H1 (cell line): ENCODE data around the gene LTA. TPM values are rescaled to one million over a fixed set of nuclear protein-coding genes. Genes with fewer than 3 reads are reported as not detected.

Experiments
- RAD21 ChIP-seq, 2 experiments: IDR thresholded peaks in 1 of 2; conservative IDR thresholded peaks in 1 of 2; 2 replicates each; pipeline ENCODE4 v1.6.1; 2011; ENCODE audit warnings: low read depth in 2 of 2, low read length in 2 of 2, improper control_type of control experiment in 1 of 2, inconsistent platforms in 1 of 2, mild to moderate bottlenecking in 1 of 2, moderate library complexity in 1 of 2
- polyA plus RNA-seq, 7 experiments: library from polyadenylated mRNA; depleted of rRNA in 3 of 7; stranded (reverse) in 5 of 7; unstranded in 2 of 7; fragments of >200 nt in 5 of 7; fragments of 200-250 nt in 2 of 7; gene quantifications; 1 replicate in 5 of 7; 2 replicates in 1 of 7; 4 replicates in 1 of 7; pipeline versions ENCODE4 v1.2.1 to v1.2.3, GENCODE V29; 2011 to 2013; ENCODE audit warnings: missing spikeins in 2 of 7, mixed read lengths in 2 of 7
- total RNA-seq: library from RNA; stranded (reverse); fragmentation: NEBNext Ultra II Directional; extraction: Animal tissue kit (Norgen Biotek cat#: 25700); gene quantifications from 2 replicates; pipeline ENCODE4 v1.2.1, GENCODE V29; 2021

The LTA gene
- total and polyA plus RNA-seq, 2 of the 8 experiments (the other 6 are each of a cell fraction or from before 2014, with no cell fraction given), result not detected

GRCh38 chr6:31541658-31542521 is 30.2 kb upstream of the LTA start, which contains the start of gene DDX39B (continued):
- no peak for TF ChIP-seq RAD21 (IDR thresholded peaks at IDR 0.05 in 1 of 2, conservative IDR thresholded peaks at IDR 0.05 in 1 of 2; ENCODE audit: low read depth in 2 of 2, low read length in 2 of 2)
